ENCODE measurements around the gene CSGALNACT2.
"Not testable (repeated sequence)": the region's sequence is repeated elsewhere in the genome, so short reads cannot be mapped to it uniquely, and the experiment has no call there.

CSGALNACT2 gene

GRCh38 chr10:43218206-43218950 is 80.1 kb downstream of the CSGALNACT2 start:
- DNase-seq: no peak

GRCh38 chr10:43218951-43219837 is 80.9 kb downstream of the CSGALNACT2 start:
- no peak for DNase-seq

DNA sequence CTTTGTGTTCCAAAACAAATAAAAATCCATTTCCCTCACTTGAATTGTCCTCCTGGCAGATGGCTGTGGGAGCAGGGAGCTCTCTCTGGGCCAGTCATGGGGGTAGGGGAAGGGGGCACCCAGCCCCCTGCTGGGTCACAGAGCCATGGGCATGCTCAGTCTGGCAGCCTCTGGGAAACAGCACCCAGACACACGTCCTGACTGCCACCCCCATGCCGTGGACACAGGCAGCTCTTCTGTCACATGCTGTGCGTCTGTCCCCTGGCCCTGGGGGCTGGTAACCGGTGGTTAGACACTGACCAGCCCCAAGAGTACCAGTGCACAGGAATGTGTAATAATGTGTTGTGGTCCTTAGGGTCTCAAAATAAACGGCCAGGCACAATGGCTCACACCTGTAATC is 81.6 kb downstream of the CSGALNACT2 start:
- no peak for DNase-seq

GRCh38 chr10:43220251-43220650 is 82.0 kb downstream of the CSGALNACT2 start:
- DNase-seq: not testable (repeated sequence)

GRCh38 chr10:43220657-43221418 is 82.6 kb downstream of the CSGALNACT2 start:
- DNase-seq: no peak

- DNase-seq: no peak
These were observed 83.4 kb downstream of the CSGALNACT2 start for GRCh38 chr10:43221419-43222209.

GRCh38 chr10:43222210-43222720 is 84.0 kb downstream of the CSGALNACT2 start:
- DNase-seq: no peak

DNA sequence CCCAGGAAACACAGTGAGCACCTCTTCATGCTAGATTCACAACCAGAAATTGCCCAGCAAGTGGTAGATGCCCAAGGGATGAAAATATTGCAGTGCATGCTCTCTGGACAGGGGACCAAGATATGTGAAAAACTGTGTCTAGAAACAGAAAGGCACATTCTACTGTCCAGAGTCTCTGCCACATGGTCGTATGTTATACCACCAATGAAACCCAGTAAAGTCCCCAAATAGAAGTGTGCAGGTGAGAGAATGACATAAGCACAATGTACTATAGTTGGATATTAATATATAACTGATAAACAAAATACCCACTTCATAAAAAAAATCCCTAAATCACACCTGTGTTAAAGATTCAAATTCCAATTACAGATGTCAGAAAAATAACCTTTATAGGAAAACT is 84.8 kb downstream of the CSGALNACT2 start:
- DNase-seq: no peak

- no peak for DNase-seq
These were observed 86.1 kb downstream of the CSGALNACT2 start for GRCh38 chr10:43224321-43224720.

DNA sequence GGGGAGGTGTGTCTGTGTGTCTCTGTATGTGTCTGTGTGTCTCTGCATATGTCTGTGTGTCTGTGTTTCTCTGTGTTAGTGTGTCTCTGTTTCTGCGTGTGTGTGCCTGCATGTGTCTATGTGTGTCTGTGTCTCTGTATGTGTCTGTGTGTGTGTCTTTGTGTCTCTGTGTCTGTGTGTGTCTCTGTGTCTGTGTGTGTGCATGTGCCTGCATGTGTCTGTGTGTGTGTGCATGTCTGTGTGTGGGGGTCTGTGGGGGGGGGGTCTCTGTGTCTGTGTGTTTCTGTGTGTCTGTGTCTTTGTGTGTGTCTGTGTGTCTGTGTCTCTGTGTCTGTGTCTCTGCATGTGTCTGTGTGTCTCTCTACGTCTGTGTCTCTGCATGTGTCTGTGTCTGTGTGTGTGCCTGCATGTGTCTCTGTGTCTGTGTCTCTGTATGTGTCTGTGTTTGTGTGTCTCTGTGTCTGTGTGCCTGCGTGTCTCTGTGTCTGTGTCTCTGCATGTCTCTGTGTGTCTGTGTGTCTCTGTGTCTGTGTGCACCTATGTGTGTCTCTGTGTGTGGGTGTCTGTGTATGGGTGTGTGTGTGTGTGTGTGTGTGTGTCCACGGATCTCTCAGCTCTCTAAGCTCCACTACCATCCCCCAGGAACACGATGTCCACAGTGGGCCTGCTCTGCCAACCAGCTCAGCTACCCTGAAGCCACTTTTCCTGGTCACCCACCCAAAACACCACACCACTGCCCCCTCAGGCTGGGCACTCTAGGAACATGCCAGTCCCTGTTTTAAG is 87.0 kb downstream of the CSGALNACT2 start:
- DNase-seq: no peak

DNA sequence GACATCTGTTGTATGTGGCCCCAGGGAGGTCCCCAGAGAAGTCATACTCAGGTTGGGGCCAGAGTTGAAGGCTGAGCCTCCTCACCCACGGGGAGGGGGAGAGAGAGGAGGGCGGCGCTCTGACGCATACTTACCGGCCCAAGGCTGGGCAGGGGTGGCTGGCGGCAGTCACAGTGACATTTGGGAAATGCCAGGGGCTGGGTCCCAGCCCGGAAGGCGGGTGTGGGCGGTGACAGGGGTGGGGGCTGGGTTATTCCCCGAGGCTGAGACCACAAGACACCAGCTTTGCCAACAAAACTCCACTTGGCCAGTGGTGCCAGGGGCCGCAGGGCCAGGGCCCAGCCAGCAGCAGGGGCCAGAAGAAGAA is 87.5 kb downstream of the CSGALNACT2 start:
- peak; percentile 25 to 67 for DNase-seq

- no peak for DNase-seq
These were observed 88.2 kb downstream of the CSGALNACT2 start for GRCh38 chr10:43226441-43226840.

- DNase-seq: no peak
These were observed 88.9 kb downstream of the CSGALNACT2 start for GRCh38 chr10:43226851-43227845.

DNA sequence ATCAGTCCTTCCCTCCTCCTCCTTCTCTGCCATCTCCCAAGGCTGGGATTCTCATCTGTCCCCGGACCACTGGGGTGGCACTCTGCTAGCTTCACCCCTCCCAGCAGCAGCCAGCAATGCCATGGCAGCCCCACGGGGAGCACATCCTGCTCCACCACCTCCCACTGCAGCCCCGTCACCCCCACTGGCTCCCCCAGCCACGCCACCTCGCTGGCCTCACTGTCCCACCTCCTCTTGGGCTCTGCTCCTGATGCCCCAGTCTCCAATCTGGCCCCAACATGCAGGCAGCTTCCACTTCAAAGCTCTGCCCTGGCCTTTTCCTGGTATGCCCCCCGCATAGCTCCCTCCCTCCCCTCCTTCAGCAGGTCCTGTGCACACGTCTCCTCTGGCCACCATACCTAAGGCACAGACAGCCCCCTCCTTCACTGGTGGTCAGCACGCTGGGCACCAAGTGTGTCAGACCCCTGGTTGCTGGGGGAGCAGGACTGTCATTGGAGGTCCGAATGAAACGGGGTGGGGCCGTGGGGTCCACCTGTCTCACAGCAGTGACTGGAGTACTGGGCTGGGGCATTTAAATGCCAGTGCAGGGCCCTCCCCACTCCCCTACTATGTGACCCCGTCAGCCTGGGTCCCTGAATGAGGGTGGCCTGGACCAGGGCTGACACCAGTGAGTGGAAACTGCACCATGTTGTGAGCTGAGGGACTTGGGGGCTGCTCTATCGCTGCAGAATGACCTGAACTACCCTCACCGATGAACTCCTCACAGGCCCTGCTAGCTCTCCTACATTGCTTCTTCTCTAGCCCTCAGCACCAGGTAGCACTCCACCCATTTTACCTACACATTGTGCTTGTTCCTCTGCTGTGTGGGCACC is 89.9 kb downstream of the CSGALNACT2 start:
- no peak for DNase-seq

GRCh38 chr10:43228783-43229207 is 90.5 kb downstream of the CSGALNACT2 start:
- no peak for DNase-seq

DNA sequence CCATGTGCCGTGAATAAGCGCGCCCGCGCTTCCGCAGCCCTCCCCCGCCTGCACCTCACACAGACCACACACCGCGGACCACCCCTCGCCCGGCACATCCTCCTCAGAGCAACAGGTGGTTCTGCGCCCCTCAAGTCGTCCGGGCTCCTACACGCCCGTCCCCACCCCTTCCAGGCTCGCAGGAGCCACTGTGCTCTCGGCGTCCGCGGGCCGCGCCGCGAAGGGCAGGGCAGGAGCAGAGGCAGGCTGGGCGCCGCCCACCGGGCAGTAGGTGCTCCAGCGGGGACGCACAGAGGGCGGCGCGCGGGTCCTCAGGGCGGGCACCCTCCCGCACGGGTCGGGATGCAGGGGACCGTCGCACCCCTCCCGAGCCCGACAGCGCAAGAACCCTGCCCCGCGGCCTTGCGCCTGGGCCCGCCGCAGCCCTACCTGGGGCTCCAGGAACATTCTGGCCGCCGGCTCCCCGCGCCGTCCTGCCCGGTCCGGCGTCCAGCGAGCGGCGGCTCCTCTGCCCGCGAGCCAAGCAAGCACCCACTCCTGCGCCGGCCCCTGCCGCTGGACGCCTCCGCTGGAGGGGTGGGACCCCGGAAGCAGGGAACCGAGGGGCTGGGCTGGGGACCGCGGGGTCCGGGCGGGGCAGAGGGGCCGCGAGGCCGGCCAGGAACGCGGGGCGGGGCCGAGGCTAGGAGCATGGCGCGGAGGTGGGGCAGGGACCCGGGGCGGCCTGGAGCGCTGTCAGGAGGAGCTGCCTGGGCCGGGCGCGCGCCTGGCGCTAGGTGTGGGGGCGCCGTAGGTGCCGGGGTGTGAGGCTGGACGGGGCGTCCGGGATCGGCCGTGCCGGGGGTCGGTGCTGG is 91.2 kb downstream of the CSGALNACT2 start:
- peak; percentile 21 to 42 for DNase-seq

DNA sequence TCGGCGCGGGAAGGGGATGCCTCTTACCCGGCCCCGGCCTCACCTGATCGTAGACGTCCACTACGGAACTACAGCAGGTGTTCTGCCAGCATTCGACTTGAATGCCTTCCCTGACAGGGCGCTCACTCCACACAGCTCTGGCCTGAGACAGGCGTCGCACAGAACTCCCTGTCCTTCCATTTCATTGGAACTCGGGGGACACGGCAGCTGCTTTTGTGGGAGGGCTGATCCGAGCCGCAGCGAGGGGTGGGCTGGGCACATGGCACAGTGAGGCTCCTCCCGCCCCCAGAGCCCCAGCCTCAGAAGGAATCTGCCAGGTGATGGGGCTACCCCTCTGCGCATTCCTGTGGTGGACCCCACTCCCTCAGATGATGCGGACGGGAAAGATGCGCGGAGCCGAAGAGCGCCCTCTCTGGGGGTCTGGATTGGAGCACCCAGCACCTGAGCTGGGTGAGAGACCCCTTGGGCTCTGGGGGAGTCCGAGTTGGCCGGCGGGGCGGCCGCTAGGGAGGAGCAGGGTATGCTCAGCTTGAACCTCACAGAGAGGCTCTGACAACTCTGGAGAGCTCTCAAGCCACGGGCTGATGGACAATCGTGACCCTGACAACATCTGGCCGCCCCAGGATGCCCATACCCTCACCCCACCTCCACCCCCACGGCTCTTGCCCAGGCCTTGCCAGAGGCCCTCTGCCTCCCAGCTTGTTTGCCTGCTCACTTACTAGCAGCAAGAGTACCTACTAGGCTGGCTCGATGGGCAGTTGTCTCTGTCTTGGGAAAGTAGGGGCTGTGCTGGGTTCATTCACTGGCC is 92.1 kb downstream of the CSGALNACT2 start:
- no peak for DNase-seq

Measured in stimulated activated CD4-positive, alpha-beta T cell treated with anti-CD3 and anti-CD28 coated beads, Interleukin-4, amount 100 ng/mL, for 4 hours (primary cell).